ENCODE data around the gene GBX2. TPM values are rescaled to one million over a fixed set of nuclear protein-coding genes. Genes with fewer than 3 reads are reported as not detected.
A peak's percentile ranks its signal among the peaks of the same experiment; 100 is the strongest.

GBX2 gene
- total RNA-seq, 1 donor from 2014 or later, result not detected

DNA sequence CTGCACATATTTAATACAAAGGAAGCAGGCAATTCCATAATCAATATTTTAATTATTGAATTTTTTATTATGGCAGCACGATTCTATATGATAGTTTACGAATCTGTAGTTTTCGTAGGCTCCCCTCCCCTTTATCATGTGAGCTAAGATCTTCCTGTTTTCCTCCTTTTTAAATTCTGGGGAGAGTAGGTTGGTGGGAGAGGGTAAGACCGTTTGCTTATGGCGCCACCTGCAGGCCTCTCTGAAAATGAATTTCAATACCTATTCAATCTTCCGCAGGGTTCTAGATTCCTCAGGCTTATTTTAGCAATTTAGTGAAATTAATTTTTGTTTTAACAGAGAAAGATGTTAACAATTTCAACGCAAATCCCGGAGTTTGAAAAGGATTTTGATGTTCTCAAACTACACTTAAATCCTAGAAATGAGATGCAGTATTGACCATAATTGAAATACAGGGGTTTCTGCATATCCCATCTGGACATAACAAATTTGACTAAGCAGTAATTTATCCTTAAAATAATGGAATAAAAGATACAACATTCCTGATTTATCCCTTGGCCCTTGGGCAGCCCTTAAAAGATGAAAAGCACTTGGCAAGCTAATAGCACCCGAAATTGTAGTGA, 12.8 kb upstream of the GBX2 start:
- H3K27me3 ChIP-seq, result peaks cover 23% of the 10 kb centered on the region
- intact Hi-C loops (cut with DNase I), result loop anchor here (5.0 kb wide), 1 partner anchor 414 kb away; no protein-coding TSS in a partner anchor

DNA sequence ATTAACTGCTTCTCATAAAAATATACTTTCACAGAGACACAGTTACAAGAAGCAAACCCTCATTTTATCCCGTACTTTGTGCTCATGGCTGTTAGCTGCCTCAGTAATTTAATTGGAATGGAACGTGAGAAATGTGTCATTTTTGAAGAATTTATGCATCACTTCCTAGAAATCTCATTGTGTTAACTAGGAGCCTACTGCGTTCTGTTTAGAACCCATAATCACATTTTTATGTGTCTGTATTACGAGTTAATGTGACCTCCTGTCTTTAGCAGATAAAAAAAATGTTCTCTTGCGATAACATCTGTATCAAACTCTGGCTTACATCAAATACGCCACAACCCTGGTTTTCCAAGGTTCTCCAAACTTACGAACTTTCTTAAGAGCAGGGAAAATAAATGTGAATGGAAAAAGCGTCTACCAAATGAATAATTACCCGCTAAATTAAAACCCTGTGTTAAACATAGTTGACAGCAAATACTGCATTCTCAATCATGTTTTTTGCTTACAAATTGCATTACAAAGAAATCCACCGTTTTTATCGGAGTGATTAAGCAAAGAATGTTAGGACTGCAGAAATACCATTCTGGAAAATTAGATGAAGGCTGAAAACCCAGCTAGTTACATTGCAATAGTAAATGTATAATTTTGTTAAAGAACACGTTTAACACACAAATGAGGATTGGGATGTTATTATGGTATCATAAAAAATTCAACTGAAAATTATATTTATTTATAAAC, 12.1 kb upstream of the GBX2 start:
- Histone ChIP-seq H3K27me3 (peaks cover 23% of the 10 kb centered on the region), H3K9me3 (no peaks in the 10 kb centered on the region), H3K4me3 (no peak overlapping the region), H3K27ac (no peak overlapping the region), H3K36me3 (no peaks in the 10 kb centered on the region), H3K4me1 (peaks cover 7 to 9% of the 10 kb centered on the region in 2 donors)
- intact Hi-C loops (cut with DNase I), result loop anchor here (5.0 kb wide), 1 partner anchor 413 kb away; no protein-coding TSS in a partner anchor
- TF ChIP-seq, protein P1, sequence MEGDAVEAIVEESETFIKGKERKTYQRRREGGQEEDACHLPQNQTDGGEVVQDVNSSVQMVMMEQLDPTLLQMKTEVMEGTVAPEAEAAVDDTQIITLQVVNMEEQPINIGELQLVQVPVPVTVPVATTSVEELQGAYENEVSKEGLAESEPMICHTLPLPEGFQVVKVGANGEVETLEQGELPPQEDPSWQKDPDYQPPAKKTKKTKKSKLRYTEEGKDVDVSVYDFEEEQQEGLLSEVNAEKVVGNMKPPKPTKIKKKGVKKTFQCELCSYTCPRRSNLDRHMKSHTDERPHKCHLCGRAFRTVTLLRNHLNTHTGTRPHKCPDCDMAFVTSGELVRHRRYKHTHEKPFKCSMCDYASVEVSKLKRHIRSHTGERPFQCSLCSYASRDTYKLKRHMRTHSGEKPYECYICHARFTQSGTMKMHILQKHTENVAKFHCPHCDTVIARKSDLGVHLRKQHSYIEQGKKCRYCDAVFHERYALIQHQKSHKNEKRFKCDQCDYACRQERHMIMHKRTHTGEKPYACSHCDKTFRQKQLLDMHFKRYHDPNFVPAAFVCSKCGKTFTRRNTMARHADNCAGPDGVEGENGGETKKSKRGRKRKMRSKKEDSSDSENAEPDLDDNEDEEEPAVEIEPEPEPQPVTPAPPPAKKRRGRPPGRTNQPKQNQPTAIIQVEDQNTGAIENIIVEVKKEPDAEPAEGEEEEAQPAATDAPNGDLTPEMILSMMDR (IDR thresholded peaks at IDR 0.05), result no peak
- DNase-seq (ENCODE audit: low spot score in 2 of 2), result no peak

More for the DNA sequence above, 12.8 kb upstream of the GBX2 start:
- no peak for DNase-seq (ENCODE audit: low spot score in 2 of 2)
- TF ChIP-seq, protein P1 (IDR thresholded peaks at IDR 0.05), result peak; percentile 27 to 56 (median 28)
- no peaks in the 10 kb centered on the region for H3K36me3 ChIP-seq
- H3K4me1 ChIP-seq, result peaks cover 7 to 9% of the 10 kb centered on the region in 2 donors
- H3K4me3 ChIP-seq, result no peak overlapping the region
- H3K9me3 ChIP-seq, result no peaks in the 10 kb centered on the region
- H3K27ac ChIP-seq, result no peak overlapping the region

DNA sequence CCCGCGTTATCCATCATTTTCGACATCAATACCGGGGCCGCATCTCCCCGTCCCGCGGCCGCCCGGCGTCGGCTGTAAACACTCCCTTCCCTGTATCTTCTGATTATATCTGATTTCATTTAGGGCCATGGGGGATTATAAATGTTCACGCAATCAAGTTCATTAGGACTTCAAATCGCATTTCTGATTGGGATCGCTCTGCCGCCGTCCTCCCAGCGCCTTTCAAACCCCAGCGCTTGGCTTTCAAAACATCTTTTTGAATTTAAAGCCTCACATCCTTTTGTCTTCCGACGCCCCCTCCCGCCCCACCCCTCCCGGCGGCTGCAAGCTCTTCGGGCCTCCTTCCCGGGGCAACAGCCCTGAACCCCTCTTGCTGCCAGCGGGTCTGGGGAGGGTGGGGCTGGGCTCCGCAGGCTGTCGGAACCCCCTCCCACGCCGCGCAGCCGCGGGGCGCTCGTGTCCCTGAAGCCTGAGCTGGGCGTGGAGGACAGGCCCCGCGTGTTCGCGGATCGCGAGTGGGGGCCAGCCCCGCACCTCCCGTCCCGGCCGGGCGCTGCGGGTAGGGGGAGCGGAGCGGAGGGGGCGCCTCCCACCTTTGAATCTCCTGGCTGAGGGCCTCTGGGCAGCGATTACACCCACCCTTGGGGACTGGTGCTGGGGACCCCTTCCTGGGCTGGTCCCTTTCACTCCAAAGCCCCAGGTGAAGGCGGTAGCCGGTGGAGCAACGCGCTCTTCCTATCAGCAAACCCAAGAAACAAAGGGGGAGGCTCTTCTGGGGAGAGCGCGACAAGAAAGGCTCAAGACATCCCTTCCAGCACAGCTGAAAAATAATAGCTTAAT, 11.3 kb upstream of the GBX2 start:
- Histone ChIP-seq H3K4me1 (peaks cover 7 to 9% of the 10 kb centered on the region in 2 donors), H3K36me3 (no peaks in the 10 kb centered on the region), H3K27me3 (peaks cover 23% of the 10 kb centered on the region), H3K27ac (no peak overlapping the region), H3K9me3 (no peaks in the 10 kb centered on the region), H3K4me3 (peak overlapping the region in 1 of 2 donors; percentile 29)
- intact Hi-C loops (cut with DNase I), result loop anchor here (5.0 kb wide), 2 partner anchors 392 to 412 kb away; no protein-coding TSS in a partner anchor
- TF ChIP-seq, protein P1 (IDR thresholded peaks at IDR 0.05), result no peak
- no peak for DNase-seq (ENCODE audit: low spot score in 2 of 2)

DNA sequence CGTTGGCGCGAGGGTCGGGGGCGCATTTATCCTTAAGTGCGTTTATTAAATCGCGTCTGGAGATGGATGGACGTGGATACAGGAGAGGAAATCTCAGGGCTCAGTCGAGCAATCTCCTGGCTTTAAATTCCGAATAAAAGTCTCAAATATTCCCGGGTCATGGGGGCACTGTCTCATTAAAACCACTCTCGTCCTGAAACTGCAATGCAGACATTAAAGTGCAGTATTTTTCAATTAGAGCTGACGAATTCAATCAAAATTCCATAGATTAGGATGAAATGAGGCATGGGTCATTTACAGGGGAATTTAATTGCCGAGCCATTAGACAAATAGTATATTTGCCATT, 10.7 kb upstream of the GBX2 start:
- H3K27me3 ChIP-seq, result peaks cover 23% of the 10 kb centered on the region
- DNase-seq (ENCODE audit: low spot score in 2 of 2), result no peak
- H3K4me1 ChIP-seq, result peaks cover 7 to 9% of the 10 kb centered on the region in 2 donors
- TF ChIP-seq, protein P1 (IDR thresholded peaks at IDR 0.05), result no peak
- peak overlapping the region; percentile 25 to 56 for H3K4me3 ChIP-seq
- intact Hi-C loops (cut with DNase I), result loop anchor here (5.0 kb wide), 1 partner anchor 392 kb away; no protein-coding TSS in a partner anchor
- no peaks in the 10 kb centered on the region for H3K36me3 ChIP-seq
- H3K27ac ChIP-seq, result no peak overlapping the region
- no peaks in the 10 kb centered on the region for H3K9me3 ChIP-seq

All from ascending aorta (tissue), 2 donors.